Stomach (tissue), 9 donors: ENCODE data around the gene WWP2. TPM values are rescaled to one million over a fixed set of nuclear protein-coding genes. Genes with fewer than 3 reads are reported as not detected.
A peak's percentile ranks its signal among the peaks of the same experiment; 100 is the strongest.

Experiments used
- DNase-seq, 2 donors: peaks; one replicate each; pipeline versions ENCODE4 v3.0.0 to v3.0.0-alpha.2; 2013 to 2019
- H3K27ac ChIP-seq, 5 donors: fragments of 200-600 bp in 4 of 5; sonication (generic) in 4 of 5; one replicate each; pipeline ENCODE4 v1.5.1; 2013 to 2019; ENCODE audit warnings: mild to moderate bottlenecking in 1 of 5, moderate library complexity in 1 of 5
- H3K27me3 ChIP-seq, 3 donors: fragments of 200-600 bp; sonication (generic); one replicate each; pipeline ENCODE4 v1.5.1; 2017 to 2019; ENCODE audit warnings: mixed run types in 1 of 3
- H3K36me3 ChIP-seq, 4 donors: fragments of 200-600 bp; sonication (generic); 1 replicate in 3 of 4; 2 replicates in 1 of 4; pipeline ENCODE4 v1.5.1; 2016 to 2019
- H3K4me1 ChIP-seq, 4 donors: fragments of 200-600 bp; sonication (generic); one replicate each; pipeline ENCODE4 v1.5.1; 2016 to 2019
- H3K4me3 ChIP-seq, 4 donors: fragments of 200-600 bp; sonication (generic) in 3 of 4; one replicate each; pipeline ENCODE4 v1.5.1; 2016 to 2019; ENCODE audit warnings: mild to moderate bottlenecking in 1 of 4
- H3K9me3 ChIP-seq, 4 donors: fragments of 200-600 bp; sonication (generic); one replicate each; pipeline ENCODE4 v1.5.1; 2016 to 2019
- CTCF ChIP-seq, 7 experiments: fragments of 450-650 bp in 4 of 7; fragments of 200-600 bp in 3 of 7; sonication (generic) in 3 of 7; IDR thresholded peaks; one replicate each; pipeline ENCODE4 v1.5.1; 2016 to 2019; ENCODE audit warnings: antibody characterized with exemption in 7 of 7, control low read depth in 2 of 7, mild to moderate bottlenecking in 1 of 7
- EP300 ChIP-seq: sonication (generic); formaldehyde crosslinking; IDR thresholded peaks from one replicate; pipeline ENCODE4 v1.6.1; 2017; ENCODE audit warnings: antibody characterized with exemption
- POLR2A ChIP-seq, 4 donors: fragments of 450-650 bp; IDR thresholded peaks; one replicate each; pipeline ENCODE4 v1.6.1; 2016; ENCODE audit warnings: antibody characterized with exemption in 4 of 4, control low read depth in 2 of 4, mild to moderate bottlenecking in 1 of 4, moderate library complexity in 1 of 4
- POLR2AphosphoS5 ChIP-seq, 3 donors: sonication (generic); formaldehyde crosslinking; IDR thresholded peaks; one replicate each; pipeline ENCODE4 v1.6.1; 2016; ENCODE audit warnings: antibody characterized with exemption in 3 of 3
- WGBS, 5 donors: extraction: QIAGEN DNeasy Blood & Tissue Kit in 3 of 5; methylation state at CpG; one replicate each; pipeline versions ENCODE4 v1.1.5 to v1.1.7; 2013 to 2018; 5-methylcytosine and 5-hydroxymethylcytosine counted together
- intact Hi-C: fragments of 100-400 bp; cut with DNase I; formaldehyde crosslinking; loops from one replicate; pipeline ENCODE4 v1.15.1; 2023; ENCODE audit warnings: low total_unique reads
- polyA plus RNA-seq, 3 donors: library from polyadenylated mRNA; stranded (reverse); fragments of 200-250 nt; gene quantifications; one replicate each; pipeline ENCODE4 v1.2.3, GENCODE V29; 2013
- total RNA-seq, 5 donors: library from RNA; depleted of rRNA; stranded (reverse); fragments of >200 nt; gene quantifications; one replicate each; pipeline versions ENCODE4 v1.1.0 to v1.2.3, GENCODE V29; 2014 to 2016
- donor health status: healthy with polysubstance abuse.
- donor health status: Bipolar disorder and iron deficiency.
- donor health status: healthy.

The WWP2 gene
- total and polyA plus RNA-seq, 8 donors = 16.0 to 442 (median 35.2) TPM

GRCh38 chr16:69860233-69861231 is 98.4 kb downstream of the WWP2 start:
- no peaks in the 10 kb centered on the region for H3K9me3 ChIP-seq
- H3K27me3 ChIP-seq = no peaks in the 10 kb centered on the region
- intact Hi-C loops = no loop called here
- peak overlapping the region; percentile 54 to 83 (median 69) for H3K27ac ChIP-seq
- DNase-seq = no peak
- peaks cover 31 to 60% (median 42%) of the 10 kb centered on the region in 4 donors for H3K4me1 ChIP-seq
- peaks cover 0 to 10% (median 5%) of the 10 kb centered on the region in 4 donors for H3K36me3 ChIP-seq
- H3K4me3 ChIP-seq = no peak overlapping the region
- WGBS, 5 donors = 84 to 87% (median 86%) methylated on average over 8 to 9 of the region's 9 CpGs
- no peak for TF ChIP-seq CTCF (IDR thresholded peaks at IDR 0.05)
- no peak for TF ChIP-seq EP300
- no peak for TF ChIP-seq POLR2A (IDR thresholded peaks at IDR 0.05)
- no peak for TF ChIP-seq POLR2AphosphoS5 (IDR thresholded peaks at IDR 0.05)

GRCh38 chr16:69861292-69862030 is 99.3 kb downstream of the WWP2 start:
- Histone ChIP-seq H3K4me1 (peaks cover 33 to 64% (median 49%) of the 10 kb centered on the region in 4 donors), H3K27ac (peak overlapping the region; percentile 58 to 83 (median 71)), H3K4me3 (no peak overlapping the region), H3K9me3 (no peaks in the 10 kb centered on the region), H3K36me3 (peaks cover 0 to 10% (median 5%) of the 10 kb centered on the region in 4 donors), H3K27me3 (no peaks in the 10 kb centered on the region)
- intact Hi-C loops = no loop called here
- peak; percentile 35 to 90 for DNase-seq
- 17 to 25% (median 23%) methylated on average over 11 to 12 of the region's 12 CpGs for whole genome bisulfite sequencing, 5 donors
- TF ChIP-seq POLR2AphosphoS5 (IDR thresholded peaks at IDR 0.05) (peak in 1 of 3 donors; percentile 39), POLR2A (IDR thresholded peaks at IDR 0.05) (no peak), EP300 (no peak), CTCF (IDR thresholded peaks at IDR 0.05) (no peak)

GRCh38 chr16:69863401-69864281 is 101.5 kb downstream of the WWP2 start:
- DNase-seq = no peak
- TF ChIP-seq EP300 = no peak
- TF ChIP-seq CTCF (IDR thresholded peaks at IDR 0.05) = no peak
- no peak for TF ChIP-seq POLR2AphosphoS5 (IDR thresholded peaks at IDR 0.05)
- no peak for TF ChIP-seq POLR2A (IDR thresholded peaks at IDR 0.05)
- Histone ChIP-seq H3K4me1 (peaks cover 33 to 65% (median 47%) of the 10 kb centered on the region in 4 donors), H3K27me3 (no peaks in the 10 kb centered on the region), H3K36me3 (peaks cover 0 to 15% (median 3%) of the 10 kb centered on the region in 4 donors), H3K9me3 (no peaks in the 10 kb centered on the region), H3K4me3 (no peak overlapping the region), H3K27ac (peak overlapping the region in 1 of 5 donors; percentile 83)
- intact Hi-C loops = no loop called here
- 83 to 90% (median 84%) methylated on average over 16 of the region's 16 CpGs for WGBS, 5 donors
